ENCODE measurements around the gene JPH4. TPM values are rescaled to one million over a fixed set of nuclear protein-coding genes. Genes with fewer than 3 reads are reported as not detected.
A peak's percentile ranks its signal among the peaks of the same experiment; 100 is the strongest.

The JPH4 gene
- polyA plus RNA-seq, 3 donors = 2.2 to 4.1 (median 3.7) TPM

GRCh38 chr14:23569443-23570151, 9.0 kb downstream of the JPH4 start:
- intact Hi-C loops (cut with micrococcal nuclease) = loop anchor here in 1 of 2 donors (10.0 kb wide), 1 partner anchor 245 kb away; the partner anchor contains the start of gene PABPN1
- Mint-ChIP-seq H3K4me3 (no peak overlapping the region), H3K9me3 (peaks cover 0 to 5% (median 0%) of the 10 kb centered on the region in 7 donors), H3K36me3 (peaks cover 12 to 18% of the 10 kb centered on the region in 2 donors), H3K27ac (peak overlapping the region in 2 of 7 donors; percentile 2 to 91), H3K27me3 (ENCODE audit: low read depth in 3 of 3) (peaks cover 0 to 6% (median 0%) of the 10 kb centered on the region in 3 donors), H3K4me1 (peaks cover 63% of the 10 kb centered on the region)
- Histone ChIP-seq H3K79me2 (ENCODE audit: insufficient read depth, low read length) (peaks cover 15% of the 10 kb centered on the region), H4K20me1 (ENCODE audit: insufficient read depth, low read length) (peaks cover 8% of the 10 kb centered on the region), H3K4me3 (replicated peaks in 1 of 3; ENCODE audit: low read depth in 2 of 3, low read length in 3 of 3) (no peak overlapping the region), H3K27me3 (ENCODE audit: control insufficient read depth in 2 of 2, insufficient read depth in 2 of 2, low read length in 2 of 2) (no peaks in the 10 kb centered on the region), H3K9ac (ENCODE audit: insufficient read depth, low read length, poor library complexity, severe bottlenecking) (no peak overlapping the region), H2AFZ (ENCODE audit: insufficient read depth, low read depth, low read length, poor library complexity, severe bottlenecking) (no peak overlapping the region), H3K36me3 (replicated peaks in 1 of 2; ENCODE audit: control insufficient read depth in 1 of 2, insufficient read depth in 2 of 2, low read length in 2 of 2) (peaks cover 14 to 16% of the 10 kb centered on the region in 2 donors), H3K4me2 (replicated peaks; ENCODE audit: extremely low read depth, low read length, poor library complexity, severe bottlenecking) (no peak overlapping the region), H3K4me1 (ENCODE audit: control insufficient read depth in 1 of 2, insufficient read depth in 2 of 2, low read length in 2 of 2) (peaks cover 60 to 78% of the 10 kb centered on the region in 2 donors), H3K9me3 (replicated peaks in 1 of 2; ENCODE audit: control insufficient read depth in 1 of 2, insufficient read depth in 1 of 2, low read length in 2 of 2) (no peaks in the 10 kb centered on the region), H3K27ac (ENCODE audit: low read depth in 1 of 2, low read length in 2 of 2) (no peak overlapping the region)
- WGBS (ENCODE audit: insufficient coverage) = 83% methylated on average over 4 of the region's 7 CpGs
- no peak for DNase-seq
- TF ChIP-seq, protein P1, sequence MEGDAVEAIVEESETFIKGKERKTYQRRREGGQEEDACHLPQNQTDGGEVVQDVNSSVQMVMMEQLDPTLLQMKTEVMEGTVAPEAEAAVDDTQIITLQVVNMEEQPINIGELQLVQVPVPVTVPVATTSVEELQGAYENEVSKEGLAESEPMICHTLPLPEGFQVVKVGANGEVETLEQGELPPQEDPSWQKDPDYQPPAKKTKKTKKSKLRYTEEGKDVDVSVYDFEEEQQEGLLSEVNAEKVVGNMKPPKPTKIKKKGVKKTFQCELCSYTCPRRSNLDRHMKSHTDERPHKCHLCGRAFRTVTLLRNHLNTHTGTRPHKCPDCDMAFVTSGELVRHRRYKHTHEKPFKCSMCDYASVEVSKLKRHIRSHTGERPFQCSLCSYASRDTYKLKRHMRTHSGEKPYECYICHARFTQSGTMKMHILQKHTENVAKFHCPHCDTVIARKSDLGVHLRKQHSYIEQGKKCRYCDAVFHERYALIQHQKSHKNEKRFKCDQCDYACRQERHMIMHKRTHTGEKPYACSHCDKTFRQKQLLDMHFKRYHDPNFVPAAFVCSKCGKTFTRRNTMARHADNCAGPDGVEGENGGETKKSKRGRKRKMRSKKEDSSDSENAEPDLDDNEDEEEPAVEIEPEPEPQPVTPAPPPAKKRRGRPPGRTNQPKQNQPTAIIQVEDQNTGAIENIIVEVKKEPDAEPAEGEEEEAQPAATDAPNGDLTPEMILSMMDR (IDR thresholded peaks at IDR 0.05) = no peak

DNA sequence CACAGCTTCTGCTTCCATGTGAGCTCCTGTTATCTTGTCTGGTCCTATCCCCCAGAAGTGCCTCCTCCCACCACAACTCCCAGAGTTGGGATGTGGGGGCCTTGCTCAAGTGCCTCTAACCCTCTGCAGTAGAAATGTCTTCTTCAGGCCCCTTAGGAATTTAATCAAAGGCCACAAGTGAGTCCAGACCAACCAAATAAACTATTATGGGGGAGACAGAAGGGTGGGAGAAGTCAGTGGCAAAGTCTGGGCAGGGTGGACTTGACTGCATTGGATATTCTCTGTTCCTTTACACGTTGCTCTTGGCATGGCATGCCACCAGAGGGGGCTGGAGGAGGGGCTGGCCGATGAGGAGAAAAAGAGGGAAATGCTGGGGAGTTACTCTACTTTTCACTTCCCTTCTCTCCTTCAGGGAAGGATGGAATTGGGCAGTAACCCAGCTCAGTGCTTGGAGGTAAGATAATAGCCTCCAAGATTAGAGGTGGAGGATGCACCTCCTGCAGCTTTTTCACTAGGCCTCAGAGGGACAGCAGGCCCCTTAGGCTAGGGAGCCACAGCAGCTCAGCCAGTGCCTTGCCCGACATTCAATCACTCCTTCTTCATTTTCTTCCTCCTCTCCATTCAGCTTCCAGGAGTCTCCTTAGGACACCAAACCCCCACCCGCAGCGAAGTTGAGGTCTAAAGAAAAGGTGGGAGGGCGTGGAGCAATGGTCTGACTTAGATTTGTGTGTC, 9.8 kb downstream of the JPH4 start:
- peak; percentile 31 to 64 (median 60) for DNase-seq
- no CpG with 5 or more reads among the region's 6 CpGs for WGBS (ENCODE audit: insufficient coverage)
- Histone ChIP-seq H2AFZ (ENCODE audit: insufficient read depth, low read depth, low read length, poor library complexity, severe bottlenecking) (no peak overlapping the region), H3K36me3 (replicated peaks in 1 of 2; ENCODE audit: control insufficient read depth in 1 of 2, insufficient read depth in 2 of 2, low read length in 2 of 2) (peaks cover 21 to 24% of the 10 kb centered on the region in 2 donors), H3K79me2 (ENCODE audit: insufficient read depth, low read length) (peaks cover 15% of the 10 kb centered on the region), H3K27ac (ENCODE audit: low read depth in 1 of 2, low read length in 2 of 2) (peak overlapping the region; percentile 3 to 86), H3K4me1 (ENCODE audit: control insufficient read depth in 1 of 2, insufficient read depth in 2 of 2, low read length in 2 of 2) (peaks cover 59 to 74% of the 10 kb centered on the region in 2 donors), H4K20me1 (ENCODE audit: insufficient read depth, low read length) (peaks cover 8% of the 10 kb centered on the region), H3K4me3 (replicated peaks in 1 of 3; ENCODE audit: low read depth in 2 of 3, low read length in 3 of 3) (peak overlapping the region in 1 of 3 experiments; percentile 10), H3K9me3 (replicated peaks in 1 of 2; ENCODE audit: control insufficient read depth in 1 of 2, insufficient read depth in 1 of 2, low read length in 2 of 2) (no peaks in the 10 kb centered on the region), H3K9ac (ENCODE audit: insufficient read depth, low read length, poor library complexity, severe bottlenecking) (peak overlapping the region; percentile 78), H3K27me3 (ENCODE audit: control insufficient read depth in 2 of 2, insufficient read depth in 2 of 2, low read length in 2 of 2) (no peaks in the 10 kb centered on the region), H3K4me2 (replicated peaks; ENCODE audit: extremely low read depth, low read length, poor library complexity, severe bottlenecking) (peak overlapping the region; percentile 97)
- intact Hi-C loops (cut with micrococcal nuclease) = loop anchor here in 1 of 2 donors (10.0 kb wide), 1 partner anchor 244 kb away; the partner anchor contains the start of gene PABPN1
- Mint-ChIP-seq H3K27ac (peak overlapping the region; percentile 45 to 95 (median 80)), H3K27me3 (ENCODE audit: low read depth in 3 of 3) (peaks cover 0 to 6% (median 0%) of the 10 kb centered on the region in 3 donors), H3K9me3 (peaks cover 0 to 5% (median 0%) of the 10 kb centered on the region in 7 donors), H3K4me1 (peaks cover 67% of the 10 kb centered on the region), H3K36me3 (peaks cover 20 to 27% of the 10 kb centered on the region in 2 donors), H3K4me3 (peak overlapping the region; percentile 12 to 47)
- TF ChIP-seq, protein P1 (IDR thresholded peaks at IDR 0.05) = peak; percentile 67

Measured in CD14-positive monocyte (primary cell).